ENCODE measurements around the gene ADAMTS9. TPM values are rescaled to one million over a fixed set of nuclear protein-coding genes. Genes with fewer than 3 reads are reported as not detected.
A peak's percentile ranks its signal among the peaks of the same experiment; 100 is the strongest.

ADAMTS9 gene
- total and polyA plus RNA-seq, 9 of the 15 experiments (the other 6 are each of a cell fraction or from before 2014, with no cell fraction given): 0.05 to 0.32 (median 0.13) TPM; not detected in 2

- Histone ChIP-seq H3K4me1 (replicated peaks in 1 of 2; ENCODE audit: control insufficient read depth in 2 of 2, insufficient read depth in 2 of 2, low read length in 2 of 2) (no peaks in the 10 kb centered on the region), H3K27ac (ENCODE audit: extremely low read depth, low read depth, low read length) (no peak overlapping the region), H3K9me3 (replicated peaks; ENCODE audit: control insufficient read depth, insufficient read depth, low read depth, low read length) (no peaks in the 10 kb centered on the region), H3K27me3 (ENCODE audit: control insufficient read depth in 2 of 2, insufficient read depth in 2 of 2, low read length in 2 of 2) (peaks cover 0 to 6% of the 10 kb centered on the region in 2 experiments; a peak in 1 of 5 replicates), H3K9me1 (ENCODE audit: control insufficient read depth, insufficient read depth, low read length) (no peaks in the 10 kb centered on the region), H3K4me3 (no peak overlapping the region), H3K9ac (ENCODE audit: insufficient read depth in 1 of 2, low read depth in 2 of 2, low read length in 2 of 2) (no peak overlapping the region), H4K20me1 (replicated peaks; ENCODE audit: control insufficient read depth, insufficient read depth, low read length) (no peaks in the 10 kb centered on the region), H3K4me2 (ENCODE audit: insufficient read depth, low read length) (no peak overlapping the region), H2AFZ (ENCODE audit: low read depth, low read length) (no peak overlapping the region), H3K36me3 (ENCODE audit: control insufficient read depth, insufficient read depth, low read length) (no peaks in the 10 kb centered on the region), H3K79me2 (ENCODE audit: control insufficient read depth, insufficient read depth, low read length) (no peaks in the 10 kb centered on the region)
- DNase-seq (ENCODE audit: extremely low read depth in 1 of 4, low spot score in 3 of 4) (no peak), FAIRE-seq (no peak), ATAC-seq (no peak)
- BruUV-seq (replicated peaks): no TSS peak
- intact Hi-C loops (cut with micrococcal nuclease): no loop called here
- 0% methylated on average over 6 of the region's 6 CpGs for WGBS (ENCODE audit: insufficient coverage, low coverage, missing lambda C conversion rate)
- in situ Hi-C loops (cut with MboI): no loop called here
- ChIA-PET CTCF (ENCODE audit: low intra/inter-chr PET ratio) (no interaction called here), POLR2A (interaction anchor here (0.6 kb wide), 1 partner anchor 15 kb away, joined by 3 read pairs; no protein-coding TSS in a partner anchor)
- TF ChIP-seq ZEB2 (IDR thresholded peaks at IDR 0.05) (no peak), MITF (IDR thresholded peaks at IDR 0.05) (no peak), ZBTB11 (CRISPR knock-in tag; IDR thresholded peaks at IDR 0.05) (peak in 1 of 3 experiments; percentile 68; a peak in 1 of 6 replicates)
Measured at GRCh38 chr3:64490180-64490724, 197.5 kb downstream of the ADAMTS9 start.

All from K562 (cell line).